Measurements from ENCODE around the gene ZRANB3. TPM values are rescaled to one million over a fixed set of nuclear protein-coding genes. Genes with fewer than 3 reads are reported as not detected.

The ZRANB3 gene
- total and polyA plus RNA-seq, 2 experiments from 2014 or later = 5.7 to 6.4 TPM

DNA sequence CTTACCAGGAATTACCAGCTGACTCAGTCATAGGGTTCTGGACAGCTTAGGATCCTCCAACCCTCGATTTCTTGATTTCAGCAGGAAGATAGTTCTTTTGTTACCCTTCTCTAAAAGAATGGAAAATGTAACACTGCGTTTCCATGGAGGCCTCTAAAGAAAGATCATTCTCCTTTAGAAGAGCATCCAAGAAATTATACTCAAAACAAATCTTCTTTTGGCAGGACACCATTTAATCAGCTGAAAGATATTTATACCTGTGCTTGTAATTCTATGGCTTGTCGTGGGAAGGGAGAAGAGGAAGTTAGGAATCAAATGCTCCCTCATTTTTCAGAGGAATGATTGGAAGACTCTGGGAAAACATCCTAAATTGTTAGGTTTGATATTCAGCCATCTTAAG, 348.4 kb downstream of the ZRANB3 start:
- H3K9me2 ChIP-seq (ENCODE audit: insufficient read depth) = no peaks in the 10 kb centered on the region
- no peaks in the 10 kb centered on the region; the same call in 1 of the 2 replicates for H3K36me3 ChIP-seq (ENCODE audit: low read depth)
- H3K4me3 ChIP-seq = no peak overlapping the region
- no peak overlapping the region for H3K4me2 ChIP-seq (ENCODE audit: unreplicated experiment)
- H3K9me3 ChIP-seq (ENCODE audit: low read depth) = no peaks in the 10 kb centered on the region
- in situ Hi-C loops (cut with MboI) = no loop called here
- H3K4me1 ChIP-seq (ENCODE audit: insufficient read depth) = no peaks in the 10 kb centered on the region
- no peak overlapping the region for H3K9ac ChIP-seq
- no peak for TF ChIP-seq EZH2 (IDR thresholded peaks at IDR 0.05; ENCODE audit: insufficient read depth, poor library complexity, severe bottlenecking)
- no peak for TF ChIP-seq EZH2phosphoT487 (IDR thresholded peaks at IDR 0.05; ENCODE audit: insufficient read depth, low read depth)
- H2AFZ ChIP-seq = no peak overlapping the region
- DNase-seq = no peak
- H3F3A ChIP-seq (ENCODE audit: insufficient read depth) = 0 out of 2 replicates have a peak, but pooled peaks cover 3% of the 10 kb centered on the region
- no peaks in the 10 kb centered on the region for H4K20me1 ChIP-seq (ENCODE audit: insufficient read depth)
- 55 to 57% methylated on average over 3 of the region's 3 CpGs for WGBS, 2 experiments (ENCODE audit: low coverage in 1 of 2, low lambda C conversion rate in 2 of 2, missing lambda C conversion rate in 2 of 2)
- H3K27me3 ChIP-seq (replicated peaks; ENCODE audit: insufficient read depth) = no peaks in the 10 kb centered on the region
- H3K27ac ChIP-seq = no peak overlapping the region
- no peaks in the 10 kb centered on the region for H3K79me2 ChIP-seq (ENCODE audit: insufficient read depth)

DNA sequence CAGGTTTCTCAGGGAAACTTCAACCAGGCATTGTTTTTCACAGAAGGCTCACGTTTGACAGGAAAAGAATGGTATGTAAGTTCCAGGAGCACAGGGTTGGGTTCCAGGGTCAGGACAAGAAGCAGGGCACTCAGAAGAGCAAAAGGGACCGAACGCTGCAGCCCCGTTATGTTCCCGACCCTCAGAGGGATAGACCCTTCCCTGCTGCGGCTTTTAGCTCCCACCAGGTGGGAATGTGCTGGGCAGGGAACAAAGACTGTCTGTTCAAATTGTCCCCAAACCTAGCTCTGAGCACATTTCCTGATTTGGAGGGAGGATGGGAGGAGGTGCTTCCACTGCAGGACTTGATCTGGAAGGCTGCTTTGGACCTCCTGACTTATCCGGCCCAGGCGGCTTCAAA, 348.8 kb downstream of the ZRANB3 start:
- no peaks in the 10 kb centered on the region for H3K79me2 ChIP-seq (ENCODE audit: insufficient read depth)
- no peak for DNase-seq
- no peaks in the 10 kb centered on the region for H3K9me3 ChIP-seq (ENCODE audit: low read depth)
- no peak overlapping the region for H2AFZ ChIP-seq
- no peaks in the 10 kb centered on the region; the same call in 1 of the 2 replicates for H3K36me3 ChIP-seq (ENCODE audit: low read depth)
- no peaks in the 10 kb centered on the region for H4K20me1 ChIP-seq (ENCODE audit: insufficient read depth)
- WGBS, 2 experiments (ENCODE audit: low coverage in 1 of 2, low lambda C conversion rate in 2 of 2, missing lambda C conversion rate in 2 of 2) = 70 to 72% methylated on average over 8 of the region's 8 CpGs
- TF ChIP-seq EZH2phosphoT487 (IDR thresholded peaks at IDR 0.05; ENCODE audit: insufficient read depth, low read depth) (no peak), EZH2 (IDR thresholded peaks at IDR 0.05; ENCODE audit: insufficient read depth, poor library complexity, severe bottlenecking) (no peak)
- no peak overlapping the region for H3K4me2 ChIP-seq (ENCODE audit: unreplicated experiment)
- 0 out of 2 replicates have a peak, but pooled peaks cover 3% of the 10 kb centered on the region for H3F3A ChIP-seq (ENCODE audit: insufficient read depth)
- H3K27me3 ChIP-seq (replicated peaks; ENCODE audit: insufficient read depth) = no peaks in the 10 kb centered on the region
- H3K4me3 ChIP-seq = no peak overlapping the region
- no peaks in the 10 kb centered on the region for H3K9me2 ChIP-seq (ENCODE audit: insufficient read depth)
- in situ Hi-C loops (cut with MboI) = no loop called here
- no peaks in the 10 kb centered on the region for H3K4me1 ChIP-seq (ENCODE audit: insufficient read depth)
- no peak overlapping the region for H3K9ac ChIP-seq
- no peak overlapping the region for H3K27ac ChIP-seq

DNA sequence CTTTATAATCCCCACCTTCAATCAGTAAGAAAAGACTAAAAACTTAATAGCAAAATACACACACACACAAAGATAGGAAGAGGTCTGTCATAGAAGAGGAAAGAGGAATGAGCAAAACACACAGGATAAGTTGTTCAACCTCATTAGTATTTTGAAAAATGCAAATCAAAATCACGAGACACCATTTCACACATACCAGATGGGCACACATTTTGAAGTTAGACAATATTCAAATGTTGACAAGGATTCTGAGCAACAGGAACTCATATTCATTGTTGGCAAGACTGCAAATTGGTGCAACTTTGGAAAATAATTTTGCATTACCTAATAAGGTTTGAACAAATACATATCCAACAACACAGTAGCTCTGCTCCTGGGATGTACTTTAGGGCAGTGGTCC, 351.3 kb downstream of the ZRANB3 start:
- no peak overlapping the region for H3K27ac ChIP-seq
- H3K9me3 ChIP-seq (ENCODE audit: low read depth) = no peaks in the 10 kb centered on the region
- DNase-seq = no peak
- no peaks in the 10 kb centered on the region for H3K4me1 ChIP-seq (ENCODE audit: insufficient read depth)
- no peaks in the 10 kb centered on the region for H3K27me3 ChIP-seq (replicated peaks; ENCODE audit: insufficient read depth)
- H3K9me2 ChIP-seq (ENCODE audit: insufficient read depth) = no peaks in the 10 kb centered on the region
- 91 to 96% methylated on average over 1 of the region's 1 CpG for WGBS, 2 experiments (ENCODE audit: low coverage in 1 of 2, low lambda C conversion rate in 2 of 2, missing lambda C conversion rate in 2 of 2)
- in situ Hi-C loops (cut with MboI) = no loop called here
- H3K4me2 ChIP-seq (ENCODE audit: unreplicated experiment) = no peak overlapping the region
- no peaks in the 10 kb centered on the region for H4K20me1 ChIP-seq (ENCODE audit: insufficient read depth)
- H3K79me2 ChIP-seq (ENCODE audit: insufficient read depth) = no peaks in the 10 kb centered on the region
- TF ChIP-seq EZH2 (IDR thresholded peaks at IDR 0.05; ENCODE audit: insufficient read depth, poor library complexity, severe bottlenecking) (no peak), EZH2phosphoT487 (IDR thresholded peaks at IDR 0.05; ENCODE audit: insufficient read depth, low read depth) (no peak)
- H3F3A ChIP-seq (ENCODE audit: insufficient read depth) = 0 out of 2 replicates have a peak, but pooled peaks cover 3% of the 10 kb centered on the region
- no peak overlapping the region for H3K9ac ChIP-seq
- no peak overlapping the region for H2AFZ ChIP-seq
- peaks cover 12% of the 10 kb centered on the region for H3K36me3 ChIP-seq (ENCODE audit: low read depth)
- no peak overlapping the region for H3K4me3 ChIP-seq

DNA sequence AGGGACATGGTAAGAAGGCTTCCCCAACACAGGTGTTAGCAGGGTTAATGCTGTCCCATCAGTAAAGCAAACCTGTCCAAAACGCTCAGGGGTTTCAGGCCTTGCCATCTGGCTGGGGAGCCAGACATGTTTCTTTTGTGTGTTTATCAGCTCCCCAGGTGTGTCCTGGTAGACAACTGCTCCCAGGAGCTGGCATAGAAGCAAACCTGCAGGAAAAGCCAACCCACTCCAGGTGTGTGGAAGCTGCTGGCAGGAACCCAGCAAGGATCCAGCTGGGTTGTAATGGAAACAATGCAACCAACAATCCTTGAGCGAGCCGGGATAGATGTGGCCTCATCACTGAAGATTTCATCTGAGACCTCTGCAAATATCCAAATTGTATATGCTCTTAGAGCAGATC, 355.8 kb downstream of the ZRANB3 start:
- H4K20me1 ChIP-seq (ENCODE audit: insufficient read depth) = no peaks in the 10 kb centered on the region
- H3K36me3 ChIP-seq (ENCODE audit: low read depth) = peaks cover 27% of the 10 kb centered on the region
- WGBS, 2 experiments (ENCODE audit: low coverage in 1 of 2, low lambda C conversion rate in 2 of 2, missing lambda C conversion rate in 2 of 2) = 95% methylated on average over 3 of the region's 3 CpGs
- H2AFZ ChIP-seq = no peak overlapping the region
- no peaks in the 10 kb centered on the region for H3K27me3 ChIP-seq (replicated peaks; ENCODE audit: insufficient read depth)
- H3K4me2 ChIP-seq (ENCODE audit: unreplicated experiment) = no peak overlapping the region
- no peak overlapping the region for H3K4me3 ChIP-seq
- 0 out of 2 replicates have a peak, but pooled peaks cover 3% of the 10 kb centered on the region for H3F3A ChIP-seq (ENCODE audit: insufficient read depth)
- H3K9me2 ChIP-seq (ENCODE audit: insufficient read depth) = no peaks in the 10 kb centered on the region
- no peak for DNase-seq
- H3K79me2 ChIP-seq (ENCODE audit: insufficient read depth) = no peaks in the 10 kb centered on the region
- no peak overlapping the region for H3K27ac ChIP-seq
- no peaks in the 10 kb centered on the region for H3K4me1 ChIP-seq (ENCODE audit: insufficient read depth)
- H3K9me3 ChIP-seq (ENCODE audit: low read depth) = no peaks in the 10 kb centered on the region
- in situ Hi-C loops (cut with MboI) = no loop called here
- TF ChIP-seq EZH2 (IDR thresholded peaks at IDR 0.05; ENCODE audit: insufficient read depth, poor library complexity, severe bottlenecking) (no peak), EZH2phosphoT487 (IDR thresholded peaks at IDR 0.05; ENCODE audit: insufficient read depth, low read depth) (no peak)
- H3K9ac ChIP-seq = no peak overlapping the region

DNA sequence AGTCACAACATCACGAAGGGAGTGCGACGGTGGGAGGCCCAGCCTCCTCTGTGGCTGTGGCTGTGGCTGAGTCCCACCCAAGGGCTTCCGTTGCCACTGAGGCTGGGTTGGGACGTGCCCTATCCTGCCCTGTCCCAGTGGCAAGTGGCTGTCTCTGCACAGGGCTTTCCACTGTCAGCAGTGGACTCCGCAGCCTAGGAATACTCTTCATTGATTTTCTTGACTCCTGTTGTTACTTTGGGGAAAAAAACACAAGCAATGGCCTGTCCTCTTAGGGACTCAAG, 356.3 kb downstream of the ZRANB3 start:
- DNase-seq = no peak
- Histone ChIP-seq H3K9ac (no peak overlapping the region), H3K27me3 (replicated peaks; ENCODE audit: insufficient read depth) (no peaks in the 10 kb centered on the region), H2AFZ (no peak overlapping the region), H3K4me2 (ENCODE audit: unreplicated experiment) (no peak overlapping the region), H3K4me3 (no peak overlapping the region), H3K9me3 (ENCODE audit: low read depth) (no peaks in the 10 kb centered on the region), H4K20me1 (ENCODE audit: insufficient read depth) (no peaks in the 10 kb centered on the region), H3K27ac (no peak overlapping the region), H3K4me1 (ENCODE audit: insufficient read depth) (no peaks in the 10 kb centered on the region), H3F3A (ENCODE audit: insufficient read depth) (no peaks in the 10 kb centered on the region), H3K36me3 (ENCODE audit: low read depth) (peaks cover 31% of the 10 kb centered on the region), H3K79me2 (ENCODE audit: insufficient read depth) (no peaks in the 10 kb centered on the region), H3K9me2 (ENCODE audit: insufficient read depth) (no peaks in the 10 kb centered on the region)
- TF ChIP-seq EZH2phosphoT487 (IDR thresholded peaks at IDR 0.05; ENCODE audit: insufficient read depth, low read depth) = no peak
- TF ChIP-seq EZH2 (IDR thresholded peaks at IDR 0.05; ENCODE audit: insufficient read depth, poor library complexity, severe bottlenecking) = no peak
- whole genome bisulfite sequencing, 2 experiments (ENCODE audit: low coverage in 1 of 2, low lambda C conversion rate in 2 of 2, missing lambda C conversion rate in 2 of 2) = 97 to 100% methylated on average over 6 of the region's 6 CpGs
- in situ Hi-C loops (cut with MboI) = no loop called here

All from GM23248 (cell line).